H1 (cell line): ENCODE results near the gene CCDC195. TPM values are rescaled to one million over a fixed set of nuclear protein-coding genes. Genes with fewer than 3 reads are reported as not detected.

Source experiments
- CTCF ChIA-PET: fragments of 300-600 bp; sonication (Branson Sonifier 250); formaldehyde crosslinking; loops from one replicate; lab custom pipeline; 2021; ENCODE audit not compliant: partially characterized antibody; lab: Charles Lee
- POLR2A ChIA-PET: fragments of 300-600 bp; sonication (Branson Sonifier 250); formaldehyde crosslinking; loops from one replicate; lab custom pipeline; 2021; ENCODE audit warnings: inconsistent platforms; ENCODE audit not compliant: partially characterized antibody; lab: Charles Lee
- DNase-seq, 2 experiments: peaks; one replicate each; pipeline versions ENCODE4 v3.0.0 to v3.0.0-alpha.2; 2010 to 2022; ENCODE audit warnings: low spot score in 2 of 2, low read depth in 1 of 2, mixed read lengths in 1 of 2
- FAIRE-seq: peaks from 2 replicates; lab custom pipeline; 2011; peaks lifted over from hg19 to GRCh38; lab: Jason Lieb, UNC
- H2AFZ ChIP-seq: 2 replicates; pipeline ENCODE4 v1.8.1; 2012; ENCODE audit warnings: low read length, inconsistent platforms
- H2AK5ac ChIP-seq: 2 replicates; pipeline ENCODE4 v1.6.1; 2013; ENCODE audit warnings: low read depth, low read length
- H2BK120ac ChIP-seq: replicated peaks from 2 replicates; pipeline ENCODE3; 2013; ENCODE audit warnings: low read depth, low read length, inconsistent platforms
- H2BK12ac ChIP-seq: 2 replicates; pipeline ENCODE4 v1.6.1; 2013; ENCODE audit warnings: low read depth, low read length
- H2BK15ac ChIP-seq: 2 replicates; pipeline ENCODE4 v1.6.1; 2013; ENCODE audit warnings: low read length
- H2BK20ac ChIP-seq: 2 replicates; pipeline ENCODE4 v1.6.1; 2013; ENCODE audit warnings: low read length
- H2BK5ac ChIP-seq: 2 replicates; pipeline ENCODE4 v1.6.1; 2013; ENCODE audit warnings: low read depth, low read length
- H3K14ac ChIP-seq: 2 replicates; pipeline ENCODE4 v1.6.1; 2013; ENCODE audit warnings: inconsistent platforms; ENCODE audit not compliant: insufficient read length
- H3K18ac ChIP-seq: 2 replicates; pipeline ENCODE4 v1.6.1; 2013; ENCODE audit warnings: low read length; ENCODE audit errors: extremely low read depth
- H3K23ac ChIP-seq: 2 replicates; pipeline ENCODE4 v1.6.1; 2013; ENCODE audit warnings: inconsistent platforms; ENCODE audit not compliant: insufficient read length
- H3K23me2 ChIP-seq: 2 replicates; pipeline ENCODE4 v1.6.1; 2013; ENCODE audit warnings: low read depth, low read length
- H3K27ac ChIP-seq: 2 replicates; pipeline ENCODE4 v1.6.1; 2011; ENCODE audit warnings: low read depth, low read length, inconsistent platforms
- H3K27me3 ChIP-seq, 4 experiments: replicated peaks in 1 of 4; 1 replicate in 1 of 4; 2 replicates in 3 of 4; pipeline versions ENCODE4 v1.6.1 to v1.8.1; 2011 to 2013; ENCODE audit warnings: low read length in 3 of 4, mild to moderate bottlenecking in 3 of 4, inconsistent platforms in 2 of 4, mixed read lengths in 2 of 4, moderate library complexity in 1 of 4; ENCODE audit not compliant: control insufficient read depth in 3 of 4, insufficient read depth in 3 of 4; ENCODE audit errors: extremely low read depth in 1 of 4
- H3K36me3 ChIP-seq, 4 experiments: 2 replicates each; pipeline versions ENCODE4 v1.6.1 to v1.8.1; 2011 to 2013; ENCODE audit warnings: mild to moderate bottlenecking in 4 of 4, low read length in 3 of 4, moderate library complexity in 2 of 4, control low read depth in 1 of 4, inconsistent platforms in 1 of 4; ENCODE audit not compliant: insufficient read depth in 4 of 4, control insufficient read depth in 2 of 4
- H3K4ac ChIP-seq: replicated peaks from 2 replicates; pipeline ENCODE3; 2013; ENCODE audit warnings: low read length, low read depth, mixed read lengths, inconsistent platforms; ENCODE audit not compliant: insufficient read length
- H3K4me1 ChIP-seq, 4 experiments: replicated peaks in 1 of 4; 1 replicate in 1 of 4; 2 replicates in 3 of 4; pipeline versions ENCODE4 v1.6.1 to v1.8.1; 2011 to 2013; ENCODE audit warnings: low read length in 3 of 4, inconsistent platforms in 2 of 4, mixed read lengths in 1 of 4; ENCODE audit not compliant: insufficient read depth in 4 of 4, control insufficient read depth in 3 of 4
- H3K4me2 ChIP-seq, 2 experiments: 2 replicates each; pipeline versions ENCODE4 v1.6.1 to v1.8.1; 2011 to 2013; ENCODE audit warnings: low read depth in 2 of 2, low read length in 2 of 2, control low read depth in 1 of 2, inconsistent platforms in 1 of 2, mild to moderate bottlenecking in 1 of 2; ENCODE audit not compliant: insufficient read depth in 1 of 2
- H3K4me3 ChIP-seq, 4 experiments: fragments of 200-600, 300-600 bp in 1 of 4; sonication (generic), shearing (Covaris generic), sonication (Bioruptor Twin) in 1 of 4; 2 replicates each; pipeline versions ENCODE4 v1.5.1 to v1.8.1; 2011 to 2016; ENCODE audit warnings: low read length in 4 of 4, low read depth in 3 of 4, control low read depth in 2 of 4, inconsistent platforms in 2 of 4, mild to moderate bottlenecking in 2 of 4, mixed read lengths in 1 of 4, moderate library complexity in 1 of 4; ENCODE audit not compliant: insufficient read depth in 2 of 4; ENCODE audit errors: extremely low read depth in 1 of 4
- H3K56ac ChIP-seq: replicated peaks from 2 replicates; pipeline ENCODE3; 2013; ENCODE audit warnings: low read depth, mild to moderate bottlenecking, mixed read lengths, low read length, inconsistent platforms; ENCODE audit not compliant: insufficient read length
- H3K79me1 ChIP-seq: 2 replicates; pipeline ENCODE4 v1.6.1; 2013; ENCODE audit warnings: low read depth, low read length, control low read depth
- H3K79me2 ChIP-seq, 2 experiments: 2 replicates each; pipeline versions ENCODE4 v1.6.1 to v1.8.1; 2012 to 2013; ENCODE audit warnings: low read length in 2 of 2, mild to moderate bottlenecking in 2 of 2, inconsistent platforms in 1 of 2; ENCODE audit not compliant: insufficient read depth in 2 of 2, control insufficient read depth in 1 of 2
- H3K9ac ChIP-seq, 4 experiments: replicated peaks in 1 of 4; 1 replicate in 1 of 4; 2 replicates in 3 of 4; pipeline versions ENCODE4 v1.6.1 to v1.8.1; 2011 to 2013; ENCODE audit warnings: low read depth in 3 of 4, low read length in 3 of 4, control low read depth in 2 of 4, mild to moderate bottlenecking in 2 of 4, moderate library complexity in 2 of 4, inconsistent platforms in 1 of 4; ENCODE audit errors: extremely low read depth in 1 of 4
- H3K9me3 ChIP-seq, 2 experiments: 2 replicates each; pipeline versions ENCODE4 v1.6.1 to v1.8.1; 2012 to 2013; ENCODE audit warnings: mild to moderate bottlenecking in 2 of 2, moderate library complexity in 2 of 2, control low read depth in 1 of 2, inconsistent platforms in 1 of 2, low read depth in 1 of 2, low read length in 1 of 2, mixed read lengths in 1 of 2; ENCODE audit not compliant: insufficient read depth in 2 of 2
- H4K20me1 ChIP-seq, 2 experiments: replicated peaks in 1 of 2; 2 replicates each; pipeline versions ENCODE3 to v1.8.1; 2011 to 2013; ENCODE audit warnings: inconsistent platforms in 2 of 2, low read length in 2 of 2, mild to moderate bottlenecking in 1 of 2; ENCODE audit not compliant: insufficient read depth in 2 of 2, control insufficient read depth in 1 of 2
- H4K5ac ChIP-seq: 2 replicates; pipeline ENCODE4 v1.6.1; 2013; ENCODE audit warnings: low read length, low read depth, mixed read lengths, inconsistent platforms; ENCODE audit not compliant: insufficient read length
- H4K8ac ChIP-seq: 2 replicates; pipeline ENCODE4 v1.8.0; 2013; ENCODE audit warnings: mild to moderate bottlenecking, moderate library complexity, low read length, inconsistent platforms; ENCODE audit not compliant: insufficient read depth; ENCODE audit errors: extremely low read depth
- H4K91ac ChIP-seq: replicated peaks from 2 replicates; pipeline ENCODE3; 2013; ENCODE audit warnings: low read length, mixed read lengths, inconsistent platforms; ENCODE audit not compliant: insufficient read length
- ASH2L ChIP-seq: fragments of 200-600, 300-600 bp; sonication (generic); IDR thresholded peaks from one replicate; pipeline ENCODE4 v1.7.1; 2017; ENCODE audit warnings: low read length
- BACH1 ChIP-seq: IDR thresholded peaks from 2 replicates; pipeline ENCODE4 v1.6.1; 2012; ENCODE audit warnings: low read length, improper control_type of control experiment
- CEBPB ChIP-seq: IDR thresholded peaks from 2 replicates; pipeline ENCODE4 v1.6.1; 2012; ENCODE audit warnings: low read depth, low read length
- CHD1 ChIP-seq: IDR thresholded peaks from 2 replicates; pipeline ENCODE4 v1.6.1; 2012; ENCODE audit warnings: low read depth, low read length, improper control_type of control experiment
- FOSL1 ChIP-seq: IDR thresholded peaks from 2 replicates; pipeline ENCODE4 v1.6.1; 2011; ENCODE audit warnings: mild to moderate bottlenecking, low read depth, low read length, moderate library complexity; ENCODE audit not compliant: insufficient read depth
- GABPA ChIP-seq: IDR thresholded peaks from 2 replicates; pipeline ENCODE4 v1.6.1; 2011; ENCODE audit warnings: mild to moderate bottlenecking, low read length, moderate library complexity, borderline replicate concordance; ENCODE audit not compliant: insufficient read depth
- HDAC2 ChIP-seq, 2 experiments: fragments of 300-600 bp in 1 of 2; sonication (generic) in 1 of 2; IDR thresholded peaks; 2 replicates each; pipeline ENCODE4 v1.6.1; 2011 to 2012; ENCODE audit warnings: low read depth in 2 of 2, low read length in 2 of 2, mild to moderate bottlenecking in 2 of 2, moderate library complexity in 2 of 2, borderline replicate concordance in 1 of 2, inconsistent platforms in 1 of 2
- KDM4A ChIP-seq: IDR thresholded peaks from one replicate; pipeline ENCODE4 v1.7.1; 2012; ENCODE audit warnings: low read depth, mild to moderate bottlenecking, moderate library complexity, low read length, inconsistent platforms; ENCODE audit not compliant: severe bottlenecking
- PHF8 ChIP-seq: fragments of 200-600 bp; sonication (generic); conservative IDR thresholded peaks from 2 replicates; pipeline ENCODE4 v1.7.1; 2012; ENCODE audit warnings: low read depth, mild to moderate bottlenecking, inconsistent platforms, low read length, moderate library complexity
- POLR2A ChIP-seq, 2 experiments: IDR thresholded peaks; 1 replicate in 1 of 2; 2 replicates in 1 of 2; pipeline ENCODE4 v1.6.1; 2011; ENCODE audit warnings: low read depth in 2 of 2, low read length in 2 of 2, mild to moderate bottlenecking in 2 of 2; ENCODE audit errors: control extremely low read depth in 1 of 2
- SAP30 ChIP-seq: fragments of 300-600 bp; sonication (generic); IDR thresholded peaks from 2 replicates; pipeline ENCODE4 v1.7.1; 2012; ENCODE audit warnings: low read length, moderate library complexity, mild to moderate bottlenecking, inconsistent platforms; ENCODE audit not compliant: insufficient read depth, insufficient replicate concordance
- ZNF274 ChIP-seq: IDR thresholded peaks from 2 replicates; pipeline ENCODE4 v1.7.0; 2012; ENCODE audit warnings: low read length, borderline replicate concordance; ENCODE audit errors: extremely low read depth
- WGBS, 2 experiments: shearing (Covaris generic) in 1 of 2; methylation state at CpG; one replicate each; pipeline versions ENCODE4 v1.1.6 to v1.1.7; 2013 to 2015; ENCODE audit warnings: low lambda C conversion rate in 2 of 2, mixed read lengths in 2 of 2, inconsistent platforms in 1 of 2, low coverage in 1 of 2, missing lambda C conversion rate in 1 of 2; ENCODE audit not compliant: insufficient replicate concordance in 2 of 2, insufficient coverage in 1 of 2, insufficient read length in 1 of 2; ENCODE audit errors: extremely low coverage in 1 of 2, missing lambda C conversion rate in 1 of 2; 5-methylcytosine and 5-hydroxymethylcytosine counted together
- polyA plus RNA-seq, 7 experiments: library from polyadenylated mRNA; depleted of rRNA in 3 of 7; stranded (reverse) in 5 of 7; unstranded in 2 of 7; fragments of >200 nt in 5 of 7; fragments of 200-250 nt in 2 of 7; gene quantifications; 1 replicate in 5 of 7; 2 replicates in 1 of 7; 4 replicates in 1 of 7; pipeline versions ENCODE4 v1.2.1 to v1.2.3, GENCODE V29; 2011 to 2013; ENCODE audit warnings: missing spikeins in 2 of 7, mixed read lengths in 2 of 7
- total RNA-seq: library from RNA; stranded (reverse); fragmentation: NEBNext Ultra II Directional; extraction: Animal tissue kit (Norgen Biotek cat#: 25700); gene quantifications from 2 replicates; pipeline ENCODE4 v1.2.1, GENCODE V29; 2021
- TF ChIP-seq, protein P1 (sequence below): IDR thresholded peaks from 2 replicates; pipeline ENCODE4 v1.6.1; 2012; ENCODE audit warnings: low read length, inconsistent platforms

CCDC195 gene
- total and polyA plus RNA-seq, 2 of the 8 experiments (the other 6 are each of a cell fraction or from before 2014, with no cell fraction given), result not detected

DNA sequence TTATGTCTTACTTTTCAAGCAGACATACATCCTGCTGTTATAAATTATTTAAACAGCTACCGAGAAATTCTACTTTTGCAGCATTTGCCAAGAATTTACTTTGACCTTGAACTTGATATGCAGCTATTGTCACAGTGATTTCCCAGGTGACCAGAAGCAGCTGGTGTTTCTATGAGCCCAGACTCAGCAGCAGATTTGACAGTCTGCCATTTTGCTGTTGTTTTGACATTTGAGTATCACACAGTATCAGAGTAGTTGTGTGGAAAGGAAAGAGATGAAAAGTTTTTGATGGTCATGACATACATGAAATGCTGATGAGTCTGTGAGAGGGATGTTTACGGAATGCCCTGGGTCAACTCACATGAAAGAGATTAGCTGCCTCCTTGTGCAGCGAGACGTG, 6.6 kb upstream of the CCDC195 start:
- FAIRE-seq, result no peak
- no peak overlapping the region for H2BK120ac ChIP-seq
- POLR2A ChIA-PET, result no interaction called here
- TF ChIP-seq ASH2L, result no peak
- no peak for TF ChIP-seq SAP30
- TF ChIP-seq, protein P1, sequence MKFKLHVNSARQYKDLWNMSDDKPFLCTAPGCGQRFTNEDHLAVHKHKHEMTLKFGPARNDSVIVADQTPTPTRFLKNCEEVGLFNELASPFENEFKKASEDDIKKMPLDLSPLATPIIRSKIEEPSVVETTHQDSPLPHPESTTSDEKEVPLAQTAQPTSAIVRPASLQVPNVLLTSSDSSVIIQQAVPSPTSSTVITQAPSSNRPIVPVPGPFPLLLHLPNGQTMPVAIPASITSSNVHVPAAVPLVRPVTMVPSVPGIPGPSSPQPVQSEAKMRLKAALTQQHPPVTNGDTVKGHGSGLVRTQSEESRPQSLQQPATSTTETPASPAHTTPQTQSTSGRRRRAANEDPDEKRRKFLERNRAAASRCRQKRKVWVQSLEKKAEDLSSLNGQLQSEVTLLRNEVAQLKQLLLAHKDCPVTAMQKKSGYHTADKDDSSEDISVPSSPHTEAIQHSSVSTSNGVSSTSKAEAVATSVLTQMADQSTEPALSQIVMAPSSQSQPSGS, result no peak
- no peak for TF ChIP-seq BACH1
- TF ChIP-seq CEBPB, result no peak
- TF ChIP-seq KDM4A, result no peak
- no peak for TF ChIP-seq HDAC2 (IDR thresholded peaks at IDR 0.05; ENCODE audit: borderline replicate concordance in 1 of 2, low read depth in 2 of 2, low read length in 2 of 2)
- TF ChIP-seq POLR2A (IDR thresholded peaks at IDR 0.05; ENCODE audit: control extremely low read depth in 1 of 2, low read depth in 2 of 2, low read length in 2 of 2), result no peak
- TF ChIP-seq CHD1, result no peak
- no peak for TF ChIP-seq FOSL1
- no peak for TF ChIP-seq ZNF274
- no peak for TF ChIP-seq PHF8
- TF ChIP-seq GABPA, result no peak

More for the DNA sequence above, 6.6 kb upstream of the CCDC195 start:
- Histone ChIP-seq H3K4me3 (no peak overlapping the region), H3K56ac (no peak overlapping the region), H3K4me2 (no peak overlapping the region), H3K18ac (no peak overlapping the region), H4K5ac (no peak overlapping the region), H3K79me1 (no peaks in the 10 kb centered on the region), H3K14ac (no peak overlapping the region), H3K23me2 (no peaks in the 10 kb centered on the region), H3K9me3 (peaks cover 0 to 2% of the 10 kb centered on the region in 2 experiments; a peak in 2 of 4 replicates), H2BK12ac (no peak overlapping the region), H3K36me3 (no peaks in the 10 kb centered on the region), H4K91ac (no peak overlapping the region), H2AK5ac (no peak overlapping the region), H3K23ac (no peak overlapping the region), H3K4me1 (no peaks in the 10 kb centered on the region), H2BK5ac (no peak overlapping the region), H2AFZ (no peak overlapping the region), H3K27me3 (no peaks in the 10 kb centered on the region), H4K8ac (no peak overlapping the region), H2BK20ac (no peak overlapping the region), H3K4ac (no peak overlapping the region), H3K27ac (no peak overlapping the region), H2BK15ac (no peak overlapping the region), H4K20me1 (no peaks in the 10 kb centered on the region), H3K79me2 (no peaks in the 10 kb centered on the region), H3K9ac (no peak overlapping the region)
- no peak for DNase-seq
- CTCF ChIA-PET, result interaction anchor here (1.1 to 1.7 kb wide), 4 partner anchors 25 to 273 kb away, joined by 3 to 4 read pairs (median 3); no protein-coding TSS in a partner anchor
- WGBS, 2 experiments, result 92% methylated on average over 4 of the region's 4 CpGs; no CpG with 5 or more reads in 1 of the 2 experiments
